Transverse colon (tissue), 4 donors: ENCODE measurements around the gene CCDC90B.

Source experiments
- CTCF ChIP-seq, 5 experiments: fragments of 200-600 bp in 3 of 5; fragments of 450-650 bp in 2 of 5; sonication (generic) in 3 of 5; IDR thresholded peaks; 1 replicate in 2 of 5; 2 replicates in 3 of 5; pipeline ENCODE4 v1.5.1; 2016 to 2017; ENCODE audit warnings: antibody characterized with exemption in 5 of 5, inconsistent platforms in 3 of 5, mild to moderate bottlenecking in 2 of 5, moderate library complexity in 1 of 5
- POLR2A ChIP-seq: fragments of 450-650 bp; IDR thresholded peaks from one replicate; pipeline ENCODE4 v1.6.1; 2016; ENCODE audit warnings: antibody characterized with exemption, mild to moderate bottlenecking, moderate library complexity
- POLR2AphosphoS5 ChIP-seq, 3 donors: sonication (generic); formaldehyde crosslinking; IDR thresholded peaks; one replicate each; pipeline ENCODE4 v1.6.1; 2016; ENCODE audit warnings: antibody characterized with exemption in 3 of 3

- TF ChIP-seq POLR2A (no peak), CTCF (IDR thresholded peaks at IDR 0.05) (peak; percentile 36 to 51 (median 48)), POLR2AphosphoS5 (IDR thresholded peaks at IDR 0.05) (no peak)
Measured at GRCh38 chr11:83241291-83241946, 44.7 kb downstream of the CCDC90B start.
